Gastrocnemius medialis (tissue), 4 donors: ENCODE results near the gene LRIG1. TPM values are rescaled to one million over a fixed set of nuclear protein-coding genes. Genes with fewer than 3 reads are reported as not detected.
A peak's percentile ranks its signal among the peaks of the same experiment; 100 is the strongest.

ENCODE experiments used
- ATAC-seq, 2 donors: fragments of 150-250 bp; one replicate each; pipeline ENCODE4 v1.9.1; 2016
- DNase-seq, 2 donors: peaks; one replicate each; pipeline ENCODE4 v3.0.0-alpha.2; 2019
- H3K27ac ChIP-seq, 4 donors: fragments of 200-600 bp; sonication (generic); 1 replicate in 1 of 4; 2 replicates in 3 of 4; pipeline ENCODE4 v1.5.1; 2016 to 2018; ENCODE audit warnings: mild to moderate bottlenecking in 2 of 4, moderate library complexity in 1 of 4
- H3K27me3 ChIP-seq, 3 donors: fragments of 200-600 bp; sonication (generic) in 2 of 3; 1 replicate in 1 of 3; 2 replicates in 2 of 3; pipeline versions ENCODE4 v1.5.1 to v1.6.0; 2016 to 2019; ENCODE audit warnings: mild to moderate bottlenecking in 1 of 3, moderate library complexity in 1 of 3
- H3K36me3 ChIP-seq, 2 donors: fragments of 200-600 bp; sonication (generic) in 1 of 2; one replicate each; pipeline ENCODE4 v1.5.1; 2017 to 2018
- H3K4me1 ChIP-seq, 2 donors: fragments of 200-600 bp; sonication (generic) in 1 of 2; one replicate each; pipeline ENCODE4 v1.5.1; 2016 to 2017; ENCODE audit warnings: mild to moderate bottlenecking in 2 of 2
- H3K4me3 ChIP-seq, 4 donors: fragments of 200-600 bp; sonication (generic) in 3 of 4; 1 replicate in 1 of 4; 2 replicates in 3 of 4; pipeline ENCODE4 v1.5.1; 2016 to 2019; ENCODE audit warnings: mild to moderate bottlenecking in 2 of 4
- H3K9me3 ChIP-seq, 3 donors: fragments of 200-600 bp; sonication (generic) in 2 of 3; 1 replicate in 1 of 3; 2 replicates in 2 of 3; pipeline ENCODE4 v1.5.1; 2016 to 2019
- CTCF ChIP-seq, 5 experiments: fragments of 450-650 bp in 3 of 5; fragments of 200-600 bp in 2 of 5; sonication (generic) in 2 of 5; IDR thresholded peaks in 4 of 5; conservative IDR thresholded peaks in 1 of 5; 1 replicate in 4 of 5; 2 replicates in 1 of 5; pipeline ENCODE4 v1.5.1; 2016 to 2019; ENCODE audit warnings: antibody characterized with exemption in 5 of 5, mild to moderate bottlenecking in 3 of 5, moderate library complexity in 3 of 5
- POLR2A ChIP-seq, 2 donors: fragments of 450-650 bp; IDR thresholded peaks; one replicate each; pipeline ENCODE4 v1.6.1; 2017; ENCODE audit warnings: antibody characterized with exemption in 2 of 2, mild to moderate bottlenecking in 2 of 2, moderate library complexity in 2 of 2
- in situ Hi-C, 4 donors: fragments of 200-750 bp; cut with MboI; loops; one replicate each; pipeline versions ENCODE4 v1.15.0 to v1.8.0; 2017; ENCODE audit warnings: low sequenced_read_pairs in 4 of 4
- intact Hi-C: fragments of 100-400 bp; cut with DNase I; formaldehyde crosslinking; loops from one replicate; pipeline ENCODE4 v1.15.1; 2023; ENCODE audit warnings: low total_unique reads
- total RNA-seq, 4 donors: library from RNA; depleted of rRNA; stranded (reverse); fragments of >200 nt; gene quantifications; one replicate each; pipeline versions ENCODE4 v1.1.0 to v1.2.3, GENCODE V29; 2016

The LRIG1 gene
- total RNA-seq, 4 donors from 2014 or later, result 45.3 to 103 (median 58.6) TPM

- Histone ChIP-seq H3K36me3 (no peaks in the 10 kb centered on the region), H3K27ac (no peak overlapping the region), H3K4me1 (no peaks in the 10 kb centered on the region), H3K27me3 (no peaks in the 10 kb centered on the region), H3K4me3 (no peak overlapping the region), H3K9me3 (no peaks in the 10 kb centered on the region)
- in situ Hi-C loops, result no loop called here
- DNase-seq, result no peak
- intact Hi-C loops, result no loop called here
- ATAC-seq, result no peak
- TF ChIP-seq POLR2A (IDR thresholded peaks at IDR 0.05) (no peak), CTCF (IDR thresholded peaks at IDR 0.05 in 4 of 5, conservative IDR thresholded peaks at IDR 0.05 in 1 of 5) (no peak)
Measured at GRCh38 chr3:66532160-66532587, 31.4 kb upstream of the LRIG1 start.

GRCh38 chr3:66531256-66531655 lies 30.4 kb upstream of the LRIG1 start:
- Histone ChIP-seq H3K27ac (no peak overlapping the region), H3K27me3 (no peaks in the 10 kb centered on the region), H3K4me3 (no peak overlapping the region), H3K4me1 (no peaks in the 10 kb centered on the region), H3K9me3 (no peaks in the 10 kb centered on the region), H3K36me3 (no peaks in the 10 kb centered on the region)
- intact Hi-C loops, result no loop called here
- in situ Hi-C loops, result no loop called here
- DNase-seq (no peak), ATAC-seq (peak in 1 of 2 donors; percentile 30)
- no peak for TF ChIP-seq POLR2A (IDR thresholded peaks at IDR 0.05)
- no peak for TF ChIP-seq CTCF (IDR thresholded peaks at IDR 0.05 in 4 of 5, conservative IDR thresholded peaks at IDR 0.05 in 1 of 5)

GRCh38 chr3:66527246-66527645 lies 26.4 kb upstream of the LRIG1 start:
- no peaks in the 10 kb centered on the region for H3K36me3 ChIP-seq
- no peaks in the 10 kb centered on the region for H3K4me1 ChIP-seq
- no peaks in the 10 kb centered on the region for H3K27me3 ChIP-seq
- in situ Hi-C loops, result no loop called here
- H3K27ac ChIP-seq, result no peak overlapping the region
- no peak overlapping the region for H3K4me3 ChIP-seq
- intact Hi-C loops, result no loop called here
- TF ChIP-seq POLR2A (IDR thresholded peaks at IDR 0.05), result no peak
- no peak for TF ChIP-seq CTCF (IDR thresholded peaks at IDR 0.05 in 4 of 5, conservative IDR thresholded peaks at IDR 0.05 in 1 of 5)
- no peak for ATAC-seq
- H3K9me3 ChIP-seq, result no peaks in the 10 kb centered on the region
- DNase-seq, result no peak

GRCh38 chr3:66525771-66526170 lies 24.9 kb upstream of the LRIG1 start:
- no peaks in the 10 kb centered on the region for H3K9me3 ChIP-seq
- no peak for DNase-seq
- intact Hi-C loops, result no loop called here
- in situ Hi-C loops, result no loop called here
- H3K36me3 ChIP-seq, result no peaks in the 10 kb centered on the region
- TF ChIP-seq POLR2A (IDR thresholded peaks at IDR 0.05) (no peak), CTCF (IDR thresholded peaks at IDR 0.05 in 4 of 5, conservative IDR thresholded peaks at IDR 0.05 in 1 of 5) (no peak)
- no peaks in the 10 kb centered on the region for H3K27me3 ChIP-seq
- no peaks in the 10 kb centered on the region for H3K4me1 ChIP-seq
- H3K4me3 ChIP-seq, result no peak overlapping the region
- no peak for ATAC-seq
- H3K27ac ChIP-seq, result no peak overlapping the region

GRCh38 chr3:66520724-66521123 lies 19.9 kb upstream of the LRIG1 start:
- H3K27ac ChIP-seq, result no peak overlapping the region
- H3K4me3 ChIP-seq, result no peak overlapping the region
- no peak for TF ChIP-seq POLR2A (IDR thresholded peaks at IDR 0.05)
- TF ChIP-seq CTCF (IDR thresholded peaks at IDR 0.05 in 4 of 5, conservative IDR thresholded peaks at IDR 0.05 in 1 of 5), result no peak
- in situ Hi-C loops, result loop anchor here (25.0 kb wide), 3 partner anchors 233 to 483 kb away; partner anchors contain the start of gene MAGI1 (in 1 of the 4)
- no peak for ATAC-seq
- intact Hi-C loops, result no loop called here
- DNase-seq, result no peak
- no peaks in the 10 kb centered on the region for H3K36me3 ChIP-seq
- H3K4me1 ChIP-seq, result no peaks in the 10 kb centered on the region
- no peaks in the 10 kb centered on the region for H3K9me3 ChIP-seq
- no peaks in the 10 kb centered on the region for H3K27me3 ChIP-seq
